ENCODE data around the gene PRPH2.
"Not testable (repeated sequence)": the region's sequence is repeated elsewhere in the genome, so short reads cannot be mapped to it uniquely, and the experiment has no call there.

Gene PRPH2

DNA sequence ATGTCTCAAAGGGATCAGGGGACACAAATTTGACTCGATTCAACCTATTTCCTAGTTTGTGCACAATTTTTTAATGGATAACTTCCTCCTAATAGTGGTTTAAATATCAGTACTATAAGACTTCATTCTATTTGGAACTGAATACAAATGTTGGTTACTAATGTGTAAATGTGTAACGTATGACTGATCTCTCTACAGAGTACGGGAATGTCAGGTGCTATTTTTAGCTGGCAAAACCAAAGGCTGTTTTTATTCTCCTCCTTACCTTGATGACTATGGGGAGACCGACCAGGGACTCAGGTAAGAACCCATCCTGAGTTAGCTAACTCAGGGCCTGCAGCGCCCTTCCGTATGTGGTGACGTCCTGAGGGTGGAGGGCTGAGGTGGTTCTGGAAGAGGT, 33.0 kb downstream of the PRPH2 start:
- TF ChIP-seq, protein P1, sequence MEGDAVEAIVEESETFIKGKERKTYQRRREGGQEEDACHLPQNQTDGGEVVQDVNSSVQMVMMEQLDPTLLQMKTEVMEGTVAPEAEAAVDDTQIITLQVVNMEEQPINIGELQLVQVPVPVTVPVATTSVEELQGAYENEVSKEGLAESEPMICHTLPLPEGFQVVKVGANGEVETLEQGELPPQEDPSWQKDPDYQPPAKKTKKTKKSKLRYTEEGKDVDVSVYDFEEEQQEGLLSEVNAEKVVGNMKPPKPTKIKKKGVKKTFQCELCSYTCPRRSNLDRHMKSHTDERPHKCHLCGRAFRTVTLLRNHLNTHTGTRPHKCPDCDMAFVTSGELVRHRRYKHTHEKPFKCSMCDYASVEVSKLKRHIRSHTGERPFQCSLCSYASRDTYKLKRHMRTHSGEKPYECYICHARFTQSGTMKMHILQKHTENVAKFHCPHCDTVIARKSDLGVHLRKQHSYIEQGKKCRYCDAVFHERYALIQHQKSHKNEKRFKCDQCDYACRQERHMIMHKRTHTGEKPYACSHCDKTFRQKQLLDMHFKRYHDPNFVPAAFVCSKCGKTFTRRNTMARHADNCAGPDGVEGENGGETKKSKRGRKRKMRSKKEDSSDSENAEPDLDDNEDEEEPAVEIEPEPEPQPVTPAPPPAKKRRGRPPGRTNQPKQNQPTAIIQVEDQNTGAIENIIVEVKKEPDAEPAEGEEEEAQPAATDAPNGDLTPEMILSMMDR (conservative IDR thresholded peaks at IDR 0.05), result no peak
- no peak for TF ChIP-seq ZFX (IDR thresholded peaks at IDR 0.05)
- H3K27ac ChIP-seq, result no peak overlapping the region

DNA sequence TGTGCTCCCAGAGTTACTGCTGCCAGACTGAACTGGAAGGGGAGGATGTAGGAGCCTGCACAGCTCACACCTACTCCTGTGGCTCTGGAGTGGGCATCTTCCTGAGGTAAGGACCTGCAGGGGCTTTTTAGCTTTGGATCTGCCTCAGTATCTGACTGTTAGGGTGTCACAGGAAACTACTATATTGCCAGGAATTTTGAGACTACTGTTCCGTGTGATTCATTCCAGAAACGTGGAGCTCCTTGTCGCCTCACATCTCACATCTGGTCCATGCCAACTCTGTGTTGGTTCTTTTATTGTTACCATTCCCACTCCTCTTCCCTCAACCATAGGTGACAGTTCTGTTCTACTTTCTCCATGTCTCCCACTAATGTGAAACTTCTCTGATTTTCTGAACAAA, 34.1 kb downstream of the PRPH2 start:
- no peak overlapping the region for H3K27ac ChIP-seq
- TF ChIP-seq ZFX (IDR thresholded peaks at IDR 0.05), result no peak

DNA sequence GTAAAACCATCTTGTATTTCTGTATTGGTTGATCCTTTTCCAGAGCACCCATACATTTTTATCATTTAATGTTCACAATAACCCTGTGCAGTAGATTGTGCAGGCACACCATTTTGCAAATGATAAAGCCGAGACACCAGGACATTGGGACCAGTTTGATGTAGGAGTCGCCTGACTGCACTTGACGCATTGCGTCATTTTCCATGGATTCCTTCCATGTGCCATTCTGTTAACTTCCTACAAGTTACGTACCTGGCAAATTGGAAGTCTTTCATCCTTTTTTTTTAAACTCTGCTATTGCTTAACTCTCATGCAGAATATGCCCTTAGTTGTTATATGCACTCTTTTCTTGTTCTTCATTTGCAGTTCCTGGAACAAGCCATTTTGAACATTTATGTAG, 43.0 kb downstream of the PRPH2 start:
- no peak overlapping the region for H3K27ac ChIP-seq
- TF ChIP-seq ZFX (IDR thresholded peaks at IDR 0.05), result no peak
- TF ChIP-seq, protein P1 (conservative IDR thresholded peaks at IDR 0.05), result no peak

DNA sequence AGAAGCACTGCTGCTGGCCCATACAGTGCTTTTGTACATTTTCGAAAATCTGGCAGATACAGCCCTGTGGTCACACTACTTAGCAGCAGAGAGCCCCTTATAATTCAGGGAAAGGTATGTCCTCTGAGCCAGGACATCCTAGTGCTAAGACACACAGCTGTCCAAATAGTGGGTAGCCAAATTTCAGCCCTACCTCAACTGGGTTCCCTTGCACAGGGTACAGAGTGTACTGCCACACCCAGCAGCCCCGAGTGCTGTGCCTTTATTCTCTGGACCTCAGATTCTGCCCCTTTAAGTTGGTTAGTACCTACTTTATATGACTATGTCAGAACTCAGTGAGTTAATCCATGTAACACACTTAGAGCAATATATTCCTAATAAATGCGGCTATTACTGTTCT, 47.6 kb downstream of the PRPH2 start:
- H3K27ac ChIP-seq, result no peak overlapping the region
- TF ChIP-seq, protein P1 (conservative IDR thresholded peaks at IDR 0.05), result no peak
- no peak for TF ChIP-seq ZFX (IDR thresholded peaks at IDR 0.05)

DNA sequence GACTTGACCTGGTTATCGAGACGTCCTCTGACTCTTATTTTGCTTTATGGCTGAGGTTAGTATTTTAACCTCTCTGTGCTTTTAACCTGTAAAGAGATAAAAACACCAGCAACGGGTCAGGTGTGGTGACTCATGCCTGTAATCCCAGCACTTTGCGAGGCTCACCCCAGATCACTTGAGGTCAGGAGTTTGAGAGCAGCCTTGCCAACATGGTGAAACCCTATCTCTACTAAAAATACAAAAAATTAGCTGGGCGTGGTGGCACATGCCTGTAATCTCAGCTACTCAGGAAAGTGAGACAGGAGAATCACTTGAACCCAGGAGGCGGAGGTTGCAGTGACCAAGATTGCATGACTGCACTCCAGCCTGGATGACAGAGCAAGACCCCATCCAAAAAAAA, 48.0 kb downstream of the PRPH2 start:
- H3K27ac ChIP-seq, result not testable (repeated sequence)

DNA sequence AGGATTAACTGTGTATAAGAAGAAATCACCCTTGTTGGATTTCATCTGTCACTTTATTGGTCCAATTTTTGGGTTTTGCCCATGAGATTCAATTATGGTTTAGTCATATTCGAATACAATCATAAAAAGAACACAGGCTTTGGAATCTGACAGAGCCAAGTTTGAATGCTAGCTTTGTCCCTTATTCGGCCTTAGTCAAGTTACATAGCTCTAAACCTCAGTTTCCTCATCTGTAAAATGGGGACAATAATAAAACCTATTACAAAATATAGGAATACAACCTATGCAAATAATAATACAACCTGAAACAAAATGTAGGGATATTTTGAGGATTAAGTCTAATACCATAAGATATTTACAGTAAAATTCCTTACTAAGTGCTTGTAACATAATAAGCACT, 57.7 kb downstream of the PRPH2 start:
- H3K27ac ChIP-seq, result no peak overlapping the region
- no peak for TF ChIP-seq ZFX (IDR thresholded peaks at IDR 0.05)
- TF ChIP-seq, protein P1 (conservative IDR thresholded peaks at IDR 0.05), result no peak

DNA sequence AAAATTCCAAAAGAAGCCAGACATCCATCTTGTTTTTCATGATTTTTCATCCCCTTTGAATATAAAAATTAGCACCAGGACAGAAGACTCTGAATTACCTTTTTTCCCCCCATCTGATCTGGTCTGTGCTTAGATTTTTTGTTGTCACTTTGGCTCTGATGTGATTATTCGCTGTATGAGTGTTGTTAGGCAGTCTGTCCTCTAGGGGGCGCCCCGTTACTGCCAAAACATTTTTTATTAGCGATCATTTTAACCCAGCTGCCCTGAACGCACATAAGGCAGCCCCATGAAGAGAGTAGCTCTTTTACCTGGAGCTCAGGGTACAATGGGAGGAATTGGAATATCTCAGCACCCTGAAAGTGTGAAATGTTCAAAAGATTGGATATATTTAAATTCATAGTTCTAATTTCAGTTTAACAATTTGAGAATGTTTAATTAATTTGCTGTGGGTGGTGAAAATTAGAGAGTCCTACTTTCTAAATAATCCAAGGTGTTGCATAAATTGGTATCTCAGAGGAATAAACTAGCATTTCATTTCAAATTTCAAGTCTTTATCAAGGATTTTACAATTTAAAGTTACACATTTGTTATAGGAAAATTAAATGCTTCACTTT, 60.8 kb downstream of the PRPH2 start:
- TF ChIP-seq ZFX (IDR thresholded peaks at IDR 0.05), result no peak
- TF ChIP-seq, protein P1 (conservative IDR thresholded peaks at IDR 0.05), result peak; percentile 97
- H3K27ac ChIP-seq, result no peak overlapping the region

DNA sequence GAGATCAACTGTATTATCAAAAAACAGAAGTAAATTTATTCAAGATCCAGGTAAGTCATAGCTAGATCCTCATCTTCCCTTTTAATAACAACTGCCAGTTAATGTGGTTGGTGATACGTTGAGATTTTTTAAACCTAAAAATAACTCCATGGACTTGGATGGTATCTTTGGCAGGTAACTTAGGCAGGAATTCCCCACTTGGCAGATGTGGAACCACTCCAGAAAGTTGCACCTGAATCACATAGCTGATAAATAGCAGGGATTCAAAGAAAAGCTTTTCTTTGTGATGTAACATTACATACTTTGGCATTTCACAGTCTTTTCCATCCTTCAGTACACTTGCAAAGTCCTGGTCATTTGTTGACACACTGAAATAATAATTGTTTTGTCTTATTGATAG, 62.6 kb downstream of the PRPH2 start:
- TF ChIP-seq, protein P1 (conservative IDR thresholded peaks at IDR 0.05), result no peak
- no peak for TF ChIP-seq ZFX (IDR thresholded peaks at IDR 0.05)
- H3K27ac ChIP-seq, result no peak overlapping the region
